H1 (cell line): ENCODE results near the gene SLC27A2. TPM values are rescaled to one million over a fixed set of nuclear protein-coding genes. Genes with fewer than 3 reads are reported as not detected.

Experiments used
- CTCF ChIA-PET: fragments of 300-600 bp; sonication (Branson Sonifier 250); formaldehyde crosslinking; loops from one replicate; lab custom pipeline; 2021; ENCODE audit not compliant: partially characterized antibody; lab: Charles Lee
- POLR2A ChIA-PET: fragments of 300-600 bp; sonication (Branson Sonifier 250); formaldehyde crosslinking; loops from one replicate; lab custom pipeline; 2021; ENCODE audit warnings: inconsistent platforms; ENCODE audit not compliant: partially characterized antibody; lab: Charles Lee
- DNase-seq, 2 experiments: peaks; one replicate each; pipeline versions ENCODE4 v3.0.0 to v3.0.0-alpha.2; 2010 to 2022; ENCODE audit warnings: low spot score in 2 of 2, low read depth in 1 of 2, mixed read lengths in 1 of 2
- FAIRE-seq: peaks from 2 replicates; lab custom pipeline; 2011; peaks lifted over from hg19 to GRCh38; lab: Jason Lieb, UNC
- H2AFZ ChIP-seq: 2 replicates; pipeline ENCODE4 v1.8.1; 2012; ENCODE audit warnings: low read length, inconsistent platforms
- H2AK5ac ChIP-seq: 2 replicates; pipeline ENCODE4 v1.6.1; 2013; ENCODE audit warnings: low read depth, low read length
- H2BK120ac ChIP-seq: replicated peaks from 2 replicates; pipeline ENCODE3; 2013; ENCODE audit warnings: low read depth, low read length, inconsistent platforms
- H2BK12ac ChIP-seq: 2 replicates; pipeline ENCODE4 v1.6.1; 2013; ENCODE audit warnings: low read depth, low read length
- H2BK15ac ChIP-seq: 2 replicates; pipeline ENCODE4 v1.6.1; 2013; ENCODE audit warnings: low read length
- H2BK20ac ChIP-seq: 2 replicates; pipeline ENCODE4 v1.6.1; 2013; ENCODE audit warnings: low read length
- H2BK5ac ChIP-seq: 2 replicates; pipeline ENCODE4 v1.6.1; 2013; ENCODE audit warnings: low read depth, low read length
- H3K14ac ChIP-seq: 2 replicates; pipeline ENCODE4 v1.6.1; 2013; ENCODE audit warnings: inconsistent platforms; ENCODE audit not compliant: insufficient read length
- H3K18ac ChIP-seq: 2 replicates; pipeline ENCODE4 v1.6.1; 2013; ENCODE audit warnings: low read length; ENCODE audit errors: extremely low read depth
- H3K23ac ChIP-seq: 2 replicates; pipeline ENCODE4 v1.6.1; 2013; ENCODE audit warnings: inconsistent platforms; ENCODE audit not compliant: insufficient read length
- H3K23me2 ChIP-seq: 2 replicates; pipeline ENCODE4 v1.6.1; 2013; ENCODE audit warnings: low read depth, low read length
- H3K27ac ChIP-seq: 2 replicates; pipeline ENCODE4 v1.6.1; 2011; ENCODE audit warnings: low read depth, low read length, inconsistent platforms
- H3K27me3 ChIP-seq, 4 experiments: replicated peaks in 1 of 4; 1 replicate in 1 of 4; 2 replicates in 3 of 4; pipeline versions ENCODE4 v1.6.1 to v1.8.1; 2011 to 2013; ENCODE audit warnings: low read length in 3 of 4, mild to moderate bottlenecking in 3 of 4, inconsistent platforms in 2 of 4, mixed read lengths in 2 of 4, moderate library complexity in 1 of 4; ENCODE audit not compliant: control insufficient read depth in 3 of 4, insufficient read depth in 3 of 4; ENCODE audit errors: extremely low read depth in 1 of 4
- H3K36me3 ChIP-seq, 4 experiments: 2 replicates each; pipeline versions ENCODE4 v1.6.1 to v1.8.1; 2011 to 2013; ENCODE audit warnings: mild to moderate bottlenecking in 4 of 4, low read length in 3 of 4, moderate library complexity in 2 of 4, control low read depth in 1 of 4, inconsistent platforms in 1 of 4; ENCODE audit not compliant: insufficient read depth in 4 of 4, control insufficient read depth in 2 of 4
- H3K4ac ChIP-seq: replicated peaks from 2 replicates; pipeline ENCODE3; 2013; ENCODE audit warnings: low read length, low read depth, mixed read lengths, inconsistent platforms; ENCODE audit not compliant: insufficient read length
- H3K4me1 ChIP-seq, 4 experiments: replicated peaks in 1 of 4; 1 replicate in 1 of 4; 2 replicates in 3 of 4; pipeline versions ENCODE4 v1.6.1 to v1.8.1; 2011 to 2013; ENCODE audit warnings: low read length in 3 of 4, inconsistent platforms in 2 of 4, mixed read lengths in 1 of 4; ENCODE audit not compliant: insufficient read depth in 4 of 4, control insufficient read depth in 3 of 4
- H3K4me2 ChIP-seq, 2 experiments: 2 replicates each; pipeline versions ENCODE4 v1.6.1 to v1.8.1; 2011 to 2013; ENCODE audit warnings: low read depth in 2 of 2, low read length in 2 of 2, control low read depth in 1 of 2, inconsistent platforms in 1 of 2, mild to moderate bottlenecking in 1 of 2; ENCODE audit not compliant: insufficient read depth in 1 of 2
- H3K4me3 ChIP-seq, 4 experiments: fragments of 200-600, 300-600 bp in 1 of 4; sonication (generic), shearing (Covaris generic), sonication (Bioruptor Twin) in 1 of 4; 2 replicates each; pipeline versions ENCODE4 v1.5.1 to v1.8.1; 2011 to 2016; ENCODE audit warnings: low read length in 4 of 4, low read depth in 3 of 4, control low read depth in 2 of 4, inconsistent platforms in 2 of 4, mild to moderate bottlenecking in 2 of 4, mixed read lengths in 1 of 4, moderate library complexity in 1 of 4; ENCODE audit not compliant: insufficient read depth in 2 of 4; ENCODE audit errors: extremely low read depth in 1 of 4
- H3K56ac ChIP-seq: replicated peaks from 2 replicates; pipeline ENCODE3; 2013; ENCODE audit warnings: low read depth, mild to moderate bottlenecking, mixed read lengths, low read length, inconsistent platforms; ENCODE audit not compliant: insufficient read length
- H3K79me1 ChIP-seq: 2 replicates; pipeline ENCODE4 v1.6.1; 2013; ENCODE audit warnings: low read depth, low read length, control low read depth
- H3K79me2 ChIP-seq, 2 experiments: 2 replicates each; pipeline versions ENCODE4 v1.6.1 to v1.8.1; 2012 to 2013; ENCODE audit warnings: low read length in 2 of 2, mild to moderate bottlenecking in 2 of 2, inconsistent platforms in 1 of 2; ENCODE audit not compliant: insufficient read depth in 2 of 2, control insufficient read depth in 1 of 2
- H3K9ac ChIP-seq, 4 experiments: replicated peaks in 1 of 4; 1 replicate in 1 of 4; 2 replicates in 3 of 4; pipeline versions ENCODE4 v1.6.1 to v1.8.1; 2011 to 2013; ENCODE audit warnings: low read depth in 3 of 4, low read length in 3 of 4, control low read depth in 2 of 4, mild to moderate bottlenecking in 2 of 4, moderate library complexity in 2 of 4, inconsistent platforms in 1 of 4; ENCODE audit errors: extremely low read depth in 1 of 4
- H3K9me3 ChIP-seq, 2 experiments: 2 replicates each; pipeline versions ENCODE4 v1.6.1 to v1.8.1; 2012 to 2013; ENCODE audit warnings: mild to moderate bottlenecking in 2 of 2, moderate library complexity in 2 of 2, control low read depth in 1 of 2, inconsistent platforms in 1 of 2, low read depth in 1 of 2, low read length in 1 of 2, mixed read lengths in 1 of 2; ENCODE audit not compliant: insufficient read depth in 2 of 2
- H4K20me1 ChIP-seq, 2 experiments: replicated peaks in 1 of 2; 2 replicates each; pipeline versions ENCODE3 to v1.8.1; 2011 to 2013; ENCODE audit warnings: inconsistent platforms in 2 of 2, low read length in 2 of 2, mild to moderate bottlenecking in 1 of 2; ENCODE audit not compliant: insufficient read depth in 2 of 2, control insufficient read depth in 1 of 2
- H4K5ac ChIP-seq: 2 replicates; pipeline ENCODE4 v1.6.1; 2013; ENCODE audit warnings: low read length, low read depth, mixed read lengths, inconsistent platforms; ENCODE audit not compliant: insufficient read length
- H4K8ac ChIP-seq: 2 replicates; pipeline ENCODE4 v1.8.0; 2013; ENCODE audit warnings: mild to moderate bottlenecking, moderate library complexity, low read length, inconsistent platforms; ENCODE audit not compliant: insufficient read depth; ENCODE audit errors: extremely low read depth
- H4K91ac ChIP-seq: replicated peaks from 2 replicates; pipeline ENCODE3; 2013; ENCODE audit warnings: low read length, mixed read lengths, inconsistent platforms; ENCODE audit not compliant: insufficient read length
- ASH2L ChIP-seq: fragments of 200-600, 300-600 bp; sonication (generic); IDR thresholded peaks from one replicate; pipeline ENCODE4 v1.7.1; 2017; ENCODE audit warnings: low read length
- EP300 ChIP-seq, 2 experiments: IDR thresholded peaks; 1 replicate in 1 of 2; 2 replicates in 1 of 2; pipeline ENCODE4 v1.6.1; 2011 to 2012; ENCODE audit warnings: low read depth in 2 of 2, low read length in 2 of 2, mild to moderate bottlenecking in 2 of 2, borderline replicate concordance in 1 of 2, inconsistent platforms in 1 of 2, moderate library complexity in 1 of 2
- HDAC6 ChIP-seq: IDR thresholded peaks from one replicate; pipeline ENCODE4 v1.7.1; 2012; ENCODE audit warnings: low read depth, mild to moderate bottlenecking, inconsistent platforms, low read length, moderate library complexity
- JUND ChIP-seq: IDR thresholded peaks from 2 replicates; pipeline ENCODE4 v1.6.1; 2011; ENCODE audit warnings: mild to moderate bottlenecking, improper control_type of control experiment, low read length
- KDM4A ChIP-seq: IDR thresholded peaks from one replicate; pipeline ENCODE4 v1.7.1; 2012; ENCODE audit warnings: low read depth, mild to moderate bottlenecking, moderate library complexity, low read length, inconsistent platforms; ENCODE audit not compliant: severe bottlenecking
- NANOG ChIP-seq: IDR thresholded peaks from 2 replicates; pipeline ENCODE4 v1.6.1; 2011; ENCODE audit warnings: low read length, low read depth, mild to moderate bottlenecking, inconsistent platforms; ENCODE audit not compliant: insufficient read depth, poor library complexity, severe bottlenecking
- NRF1 ChIP-seq: IDR thresholded peaks from 2 replicates; pipeline ENCODE4 v1.6.1; 2011; ENCODE audit warnings: mild to moderate bottlenecking, low read depth, low read length, improper control_type of control experiment
- POLR2A ChIP-seq, 2 experiments: IDR thresholded peaks; 1 replicate in 1 of 2; 2 replicates in 1 of 2; pipeline ENCODE4 v1.6.1; 2011; ENCODE audit warnings: low read depth in 2 of 2, low read length in 2 of 2, mild to moderate bottlenecking in 2 of 2; ENCODE audit errors: control extremely low read depth in 1 of 2
- RFX5 ChIP-seq: IDR thresholded peaks from 2 replicates; pipeline ENCODE4 v1.6.1; 2011; ENCODE audit warnings: low read depth, low read length, improper control_type of control experiment, borderline replicate concordance
- SIN3A ChIP-seq, 2 experiments: IDR thresholded peaks in 1 of 2; conservative IDR thresholded peaks in 1 of 2; 2 replicates each; pipeline ENCODE4 v1.6.1; 2011 to 2012; ENCODE audit warnings: low read length in 2 of 2, improper control_type of control experiment in 1 of 2, low read depth in 1 of 2, mild to moderate bottlenecking in 1 of 2
- SP1 ChIP-seq: IDR thresholded peaks from 2 replicates; pipeline ENCODE4 v1.6.1; 2011; ENCODE audit warnings: low read depth, low read length
- SRF ChIP-seq: IDR thresholded peaks from 2 replicates; pipeline ENCODE4 v1.6.1; 2011; ENCODE audit warnings: mild to moderate bottlenecking, low read depth, low read length, moderate library complexity
- TBP ChIP-seq: IDR thresholded peaks from 2 replicates; pipeline ENCODE4 v1.6.1; 2011; ENCODE audit warnings: low read depth, low read length, improper control_type of control experiment
- YY1 ChIP-seq: IDR thresholded peaks from 2 replicates; pipeline ENCODE4 v1.6.1; 2011; ENCODE audit warnings: low read depth, mild to moderate bottlenecking, low read length
- ZNF274 ChIP-seq: IDR thresholded peaks from 2 replicates; pipeline ENCODE4 v1.7.0; 2012; ENCODE audit warnings: low read length, borderline replicate concordance; ENCODE audit errors: extremely low read depth
- whole genome bisulfite sequencing, 2 experiments: shearing (Covaris generic) in 1 of 2; methylation state at CpG; one replicate each; pipeline versions ENCODE4 v1.1.6 to v1.1.7; 2013 to 2015; ENCODE audit warnings: low lambda C conversion rate in 2 of 2, mixed read lengths in 2 of 2, inconsistent platforms in 1 of 2, low coverage in 1 of 2, missing lambda C conversion rate in 1 of 2; ENCODE audit not compliant: insufficient replicate concordance in 2 of 2, insufficient coverage in 1 of 2, insufficient read length in 1 of 2; ENCODE audit errors: extremely low coverage in 1 of 2, missing lambda C conversion rate in 1 of 2; 5-methylcytosine and 5-hydroxymethylcytosine counted together
- polyA plus RNA-seq, 7 experiments: library from polyadenylated mRNA; depleted of rRNA in 3 of 7; stranded (reverse) in 5 of 7; unstranded in 2 of 7; fragments of >200 nt in 5 of 7; fragments of 200-250 nt in 2 of 7; gene quantifications; 1 replicate in 5 of 7; 2 replicates in 1 of 7; 4 replicates in 1 of 7; pipeline versions ENCODE4 v1.2.1 to v1.2.3, GENCODE V29; 2011 to 2013; ENCODE audit warnings: missing spikeins in 2 of 7, mixed read lengths in 2 of 7
- total RNA-seq: library from RNA; stranded (reverse); fragmentation: NEBNext Ultra II Directional; extraction: Animal tissue kit (Norgen Biotek cat#: 25700); gene quantifications from 2 replicates; pipeline ENCODE4 v1.2.1, GENCODE V29; 2021

Gene SLC27A2
- total and polyA plus RNA-seq, 2 of the 8 experiments (the other 6 are each of a cell fraction or from before 2014, with no cell fraction given): 5.6 to 5.8 TPM

DNA sequence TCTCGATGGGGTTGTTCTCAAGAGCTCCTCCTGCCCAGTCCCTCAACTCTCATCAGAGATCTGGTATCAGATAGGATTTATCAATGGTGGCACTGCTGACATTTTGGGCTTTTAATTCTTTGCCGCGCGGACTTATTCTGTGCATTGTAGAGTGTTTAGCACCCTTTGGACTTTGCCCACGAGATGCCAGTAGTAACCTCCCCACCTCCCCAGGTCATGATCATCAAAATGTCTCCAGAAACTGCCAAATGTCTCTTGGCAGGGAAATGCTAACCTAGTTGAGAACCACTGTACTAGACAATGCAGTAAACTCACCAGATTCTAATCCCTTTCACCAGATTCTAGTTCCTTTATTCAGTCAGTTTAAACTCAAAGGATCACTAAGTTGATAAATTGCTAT lies 24.0 kb downstream of the SLC27A2 start:
- H3K27me3 ChIP-seq: no peaks in the 10 kb centered on the region
- H3K9ac ChIP-seq: no peak overlapping the region
- H4K20me1 ChIP-seq: no peaks in the 10 kb centered on the region
- H4K8ac ChIP-seq: no peak overlapping the region
- H2BK12ac ChIP-seq: no peak overlapping the region
- no peak overlapping the region for H3K23ac ChIP-seq
- WGBS, 2 experiments: 94% methylated on average over 5 of the region's 5 CpGs; no CpG with 5 or more reads in 1 of the 2 experiments
- H3K18ac ChIP-seq: no peak overlapping the region
- no peaks in the 10 kb centered on the region for H3K79me2 ChIP-seq
- H3K9me3 ChIP-seq: no peaks in the 10 kb centered on the region; a peak in 1 of 4 replicates
- no peak overlapping the region for H3K4ac ChIP-seq
- no peak overlapping the region for H4K5ac ChIP-seq
- H3K4me1 ChIP-seq: 0 out of 7 replicates have a peak, but pooled peaks cover 0 to 2% (median 0%) of the 10 kb centered on the region in 4 experiments
- H4K91ac ChIP-seq: no peak overlapping the region
- no peak for DNase-seq
- no peak overlapping the region for H2BK20ac ChIP-seq
- no peaks in the 10 kb centered on the region for H3K79me1 ChIP-seq
- no peak overlapping the region for H3K27ac ChIP-seq
- ChIA-PET POLR2A (no interaction called here), CTCF (interaction anchor here (1.0 kb wide), 1 partner anchor 9 kb away, joined by 3 read pairs; no protein-coding TSS in a partner anchor)
- no peak overlapping the region for H3K56ac ChIP-seq
- no peak overlapping the region for H2BK120ac ChIP-seq
- H3K14ac ChIP-seq: no peak overlapping the region
- H2AFZ ChIP-seq: no peak overlapping the region
- H3K4me2 ChIP-seq: no peak overlapping the region
- H3K4me3 ChIP-seq: no peak overlapping the region
- H3K36me3 ChIP-seq: peaks cover 0 to 5% (median 0%) of the 10 kb centered on the region in 4 experiments; a peak in 1 of 8 replicates
- H2BK15ac ChIP-seq: no peak overlapping the region
- H2BK5ac ChIP-seq: no peak overlapping the region
- no peaks in the 10 kb centered on the region for H3K23me2 ChIP-seq
- FAIRE-seq: no peak
- H2AK5ac ChIP-seq: no peak overlapping the region
- TF ChIP-seq SRF (no peak), EP300 (IDR thresholded peaks at IDR 0.05; ENCODE audit: borderline replicate concordance in 1 of 2, low read depth in 2 of 2, low read length in 2 of 2) (no peak), POLR2A (IDR thresholded peaks at IDR 0.05; ENCODE audit: control extremely low read depth in 1 of 2, low read depth in 2 of 2, low read length in 2 of 2) (no peak), SP1 (no peak), SIN3A (conservative IDR thresholded peaks at IDR 0.05 in 1 of 2, IDR thresholded peaks at IDR 0.05 in 1 of 2; ENCODE audit: low read depth in 1 of 2, low read length in 2 of 2) (no peak), KDM4A (no peak), RFX5 (no peak), NRF1 (no peak), JUND (no peak), ZNF274 (no peak), TBP (no peak), ASH2L (no peak), YY1 (no peak), HDAC6 (no peak), NANOG (no peak)
